Panc1 (cell line): Measurements from ENCODE around the gene ITGB5. TPM values are rescaled to one million over a fixed set of nuclear protein-coding genes. Genes with fewer than 3 reads are reported as not detected.

Experiments
- ATAC-seq: fragments of 200-7000 bp; cut with Tn5 transposase; 2 replicates; pipeline ENCODE4 v1.9.1; 2020; ENCODE audit warnings: mild to moderate bottlenecking, moderate library complexity
- BruUV-seq: library from RNA; stranded (reverse); fragments of 400-500 nt; replicated peaks from 2 replicates; lab custom pipeline; 2021; lab: Mats Ljungman, UMichigan
- CTCF ChIA-PET: fragments of 300-600 bp; sonication (Branson Sonifier 250); formaldehyde crosslinking; loops from one replicate; lab custom pipeline; 2022; ENCODE audit warnings: antibody characterized with exemption; lab: Charles Lee
- POLR2A ChIA-PET: fragments of 300-600 bp; sonication (Branson Sonifier 250); formaldehyde crosslinking; loops from one replicate; lab custom pipeline; 2022; ENCODE audit warnings: antibody characterized with exemption; lab: Charles Lee
- DNase-seq: peaks from one replicate; pipeline ENCODE4 v3.0.0-alpha.2; 2010; ENCODE audit warnings: low read depth, low spot score
- H3K27ac ChIP-seq: 2 replicates; pipeline ENCODE4 v1.5.1; 2011; ENCODE audit warnings: mild to moderate bottlenecking, low read length, inconsistent platforms
- H3K27me3 ChIP-seq: fragments of 200-500 bp; sonication (Bioruptor generic); 2 replicates; pipeline ENCODE4 v1.6.0; 2014; ENCODE audit warnings: low read length, inconsistent platforms; ENCODE audit not compliant: control insufficient read depth, insufficient read depth
- H3K36me3 ChIP-seq: fragments of 200-500 bp; sonication (Bioruptor generic); 2 replicates; pipeline ENCODE4 v1.5.1; 2014; ENCODE audit warnings: inconsistent platforms, mild to moderate bottlenecking, low read length, moderate library complexity; ENCODE audit not compliant: control insufficient read depth, insufficient read depth
- H3K4me1 ChIP-seq: 2 replicates; pipeline ENCODE4 v1.5.1; 2011; ENCODE audit warnings: inconsistent platforms, mild to moderate bottlenecking, low read length, moderate library complexity; ENCODE audit not compliant: control insufficient read depth, insufficient read depth
- H3K4me3 ChIP-seq, 2 experiments: 2 replicates each; pipeline ENCODE4 v1.5.1; 2011 to 2012; ENCODE audit warnings: low read depth in 2 of 2, low read length in 2 of 2, mild to moderate bottlenecking in 2 of 2, inconsistent platforms in 1 of 2, moderate library complexity in 1 of 2
- H3K9me3 ChIP-seq: fragments of 200-500 bp; sonication (Bioruptor generic); 2 replicates; pipeline ENCODE4 v1.5.1; 2014; ENCODE audit warnings: low read depth, mild to moderate bottlenecking, inconsistent platforms, low read length, moderate library complexity; ENCODE audit not compliant: control insufficient read depth, insufficient read depth
- POLR2AphosphoS5 ChIP-seq: IDR thresholded peaks from 2 replicates; pipeline ENCODE4 v1.6.1; 2012; ENCODE audit warnings: mild to moderate bottlenecking, low read depth, low read length, moderate library complexity
- REST ChIP-seq, 2 experiments: IDR thresholded peaks; 2 replicates each; pipeline ENCODE4 v1.6.1; 2011 to 2012; ENCODE audit warnings: low read depth in 2 of 2, control low read depth in 1 of 2, low read length in 1 of 2, mild to moderate bottlenecking in 1 of 2, moderate library complexity in 1 of 2; ENCODE audit not compliant: insufficient read depth in 1 of 2
- SIN3A ChIP-seq: IDR thresholded peaks from 2 replicates; pipeline ENCODE4 v1.6.1; 2012; ENCODE audit warnings: low read depth, mild to moderate bottlenecking, low read length, moderate library complexity, borderline replicate concordance; ENCODE audit not compliant: insufficient read depth
- TCF7L2 ChIP-seq: IDR thresholded peaks from 2 replicates; pipeline ENCODE4 v1.6.1; 2011; ENCODE audit warnings: mild to moderate bottlenecking, low read depth, low read length, inconsistent platforms
- in situ Hi-C: cut with HindIII; loops from 2 replicates; pipeline ENCODE4 v1.10.0; 2016; ENCODE audit warnings: low sequenced_read_pairs, low pct_unique_long_range_greater_than_20kb
- intact Hi-C: fragments of 100-400 bp; cut with micrococcal nuclease; formaldehyde crosslinking; loops from one replicate; pipeline ENCODE4 v1.10.0; 2022; ENCODE audit not compliant: unreplicated experiment
- total RNA-seq: library from RNA; stranded (reverse); gene quantifications from one replicate; pipeline ENCODE4 v1.2.1, GENCODE V29; 2021; ENCODE audit not compliant: unreplicated experiment
- TF ChIP-seq, protein P1 (sequence below): fragments of 450-650 bp; IDR thresholded peaks from 2 replicates; pipeline ENCODE4 v1.5.1; 2017; ENCODE audit warnings: mild to moderate bottlenecking

The ITGB5 gene
- total RNA-seq, 1 experiment from 2014 or later, result 446 TPM

GRCh38 chr3:124800511-124801258, 86.5 kb downstream of the ITGB5 start:
- H3K4me1 ChIP-seq, result no peaks in the 10 kb centered on the region
- no peak overlapping the region for H3K27ac ChIP-seq
- ATAC-seq (no peak), DNase-seq (no peak)
- POLR2A ChIA-PET, result no interaction called here
- no peaks in the 10 kb centered on the region for H3K27me3 ChIP-seq
- H3K36me3 ChIP-seq, result no peaks in the 10 kb centered on the region
- in situ Hi-C loops (no loop called here), intact Hi-C loops (no loop called here)
- CTCF ChIA-PET, result no interaction called here
- BruUV-seq, result no TSS peak
- no peaks in the 10 kb centered on the region for H3K9me3 ChIP-seq
- TF ChIP-seq, protein P1, sequence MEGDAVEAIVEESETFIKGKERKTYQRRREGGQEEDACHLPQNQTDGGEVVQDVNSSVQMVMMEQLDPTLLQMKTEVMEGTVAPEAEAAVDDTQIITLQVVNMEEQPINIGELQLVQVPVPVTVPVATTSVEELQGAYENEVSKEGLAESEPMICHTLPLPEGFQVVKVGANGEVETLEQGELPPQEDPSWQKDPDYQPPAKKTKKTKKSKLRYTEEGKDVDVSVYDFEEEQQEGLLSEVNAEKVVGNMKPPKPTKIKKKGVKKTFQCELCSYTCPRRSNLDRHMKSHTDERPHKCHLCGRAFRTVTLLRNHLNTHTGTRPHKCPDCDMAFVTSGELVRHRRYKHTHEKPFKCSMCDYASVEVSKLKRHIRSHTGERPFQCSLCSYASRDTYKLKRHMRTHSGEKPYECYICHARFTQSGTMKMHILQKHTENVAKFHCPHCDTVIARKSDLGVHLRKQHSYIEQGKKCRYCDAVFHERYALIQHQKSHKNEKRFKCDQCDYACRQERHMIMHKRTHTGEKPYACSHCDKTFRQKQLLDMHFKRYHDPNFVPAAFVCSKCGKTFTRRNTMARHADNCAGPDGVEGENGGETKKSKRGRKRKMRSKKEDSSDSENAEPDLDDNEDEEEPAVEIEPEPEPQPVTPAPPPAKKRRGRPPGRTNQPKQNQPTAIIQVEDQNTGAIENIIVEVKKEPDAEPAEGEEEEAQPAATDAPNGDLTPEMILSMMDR, result no peak
- TF ChIP-seq POLR2AphosphoS5 (no peak), REST (IDR thresholded peaks at IDR 0.05; ENCODE audit: insufficient read depth in 1 of 2, low read depth in 2 of 2, low read length in 1 of 2) (no peak), TCF7L2 (no peak), SIN3A (no peak)
- H3K4me3 ChIP-seq, result no peak overlapping the region

DNA sequence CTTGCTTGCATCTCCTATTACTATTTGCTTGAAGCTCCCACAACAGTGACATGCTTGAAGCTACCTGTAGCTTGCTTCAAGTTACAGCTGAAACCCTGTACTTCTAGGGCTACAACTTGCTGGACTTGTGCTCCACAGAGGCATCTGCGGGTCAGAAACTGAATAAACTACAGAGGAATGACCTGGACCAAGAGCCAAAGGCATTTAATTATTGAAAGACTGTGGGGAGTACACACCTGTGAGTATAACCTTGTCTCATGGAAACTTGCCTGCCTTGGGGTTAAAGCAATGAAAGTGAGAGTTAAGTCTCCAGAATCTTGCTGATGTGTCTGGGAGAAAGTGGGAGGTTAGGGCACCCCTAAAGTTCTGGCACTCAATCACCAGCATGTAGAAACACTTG, 87.1 kb downstream of the ITGB5 start:
- ChIA-PET CTCF (no interaction called here), POLR2A (no interaction called here)
- intact Hi-C loops (no loop called here), in situ Hi-C loops (no loop called here)
- TF ChIP-seq REST (IDR thresholded peaks at IDR 0.05; ENCODE audit: insufficient read depth in 1 of 2, low read depth in 2 of 2, low read length in 1 of 2) (no peak), POLR2AphosphoS5 (no peak), TCF7L2 (no peak), SIN3A (no peak)
- TF ChIP-seq, protein P1, result no peak
- no peaks in the 10 kb centered on the region for H3K9me3 ChIP-seq
- H3K27me3 ChIP-seq, result no peaks in the 10 kb centered on the region
- no peak for ATAC-seq
- H3K4me3 ChIP-seq, result no peak overlapping the region
- no TSS peak for BruUV-seq
- H3K4me1 ChIP-seq, result no peaks in the 10 kb centered on the region
- no peak for DNase-seq
- no peaks in the 10 kb centered on the region for H3K36me3 ChIP-seq
- no peak overlapping the region for H3K27ac ChIP-seq
